Large intestine (tissue), 3 donors: ENCODE data around the gene HLA-DQA1. TPM values are rescaled to one million over a fixed set of nuclear protein-coding genes. Genes with fewer than 3 reads are reported as not detected.
A peak's percentile ranks its signal among the peaks of the same experiment; 100 is the strongest.
"Not testable (repeated sequence)": the region's sequence is repeated elsewhere in the genome, so short reads cannot be mapped to it uniquely, and the experiment has no call there.

ENCODE experiments used
- DNase-seq, 2 donors: peaks; one replicate each; pipeline versions ENCODE4 v3.0.0 to v3.0.0-alpha.2; 2013
- H3K27ac ChIP-seq: one replicate; pipeline ENCODE4 v1.5.1; 2013; ENCODE audit warnings: low read length
- H3K27me3 ChIP-seq: 2 replicates; pipeline ENCODE4 v1.6.1; 2013; ENCODE audit warnings: low read length; ENCODE audit not compliant: control insufficient read depth, insufficient read depth
- H3K36me3 ChIP-seq: 2 replicates; pipeline ENCODE4 v1.6.1; 2013; ENCODE audit warnings: low read length; ENCODE audit not compliant: control insufficient read depth, insufficient read depth
- H3K4me1 ChIP-seq: one replicate; pipeline ENCODE4 v1.6.1; 2013; ENCODE audit warnings: low read length; ENCODE audit not compliant: control insufficient read depth, insufficient read depth
- H3K4me3 ChIP-seq: one replicate; pipeline ENCODE4 v1.5.1; 2013; ENCODE audit warnings: low read length
- H3K9me3 ChIP-seq: one replicate; pipeline ENCODE4 v1.6.1; 2013; ENCODE audit warnings: mild to moderate bottlenecking, low read depth, low read length, moderate library complexity; ENCODE audit not compliant: control insufficient read depth
- WGBS: methylation state at CpG from one replicate; pipeline ENCODE4 v1.1.5; 2013; ENCODE audit warnings: low lambda C conversion rate; ENCODE audit not compliant: insufficient coverage; 5-methylcytosine and 5-hydroxymethylcytosine counted together
- polyA plus RNA-seq: library from polyadenylated mRNA; unstranded; fragments of 120-200 nt; gene quantifications from one replicate; pipeline ENCODE4 v1.2.1, GENCODE V29; 2013

Gene HLA-DQA1
- polyA plus RNA-seq, 1 donor, result 53.4 TPM

DNA sequence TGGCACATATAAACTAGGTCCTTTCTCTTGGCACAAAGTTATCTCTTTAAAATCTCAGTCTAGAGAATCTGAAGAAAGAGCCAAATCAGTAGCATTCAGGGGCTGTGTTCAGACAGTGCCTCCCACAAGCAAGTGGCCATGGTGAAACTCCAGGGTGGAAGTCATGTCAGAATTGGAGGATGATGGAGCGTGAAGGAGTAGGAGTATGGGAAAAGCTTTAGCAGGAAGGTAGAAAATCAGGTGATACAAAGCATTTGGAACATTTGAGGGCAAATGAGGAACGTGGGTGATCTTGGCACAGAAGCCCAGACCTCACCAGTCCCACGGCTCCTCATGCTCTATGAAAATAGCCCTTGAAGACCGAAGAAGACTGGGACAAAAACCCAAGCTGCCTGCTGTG, 32.0 kb downstream of the HLA-DQA1 start:
- DNase-seq, result no peak
- H3K4me1 ChIP-seq, result no peaks in the 10 kb centered on the region
- no peaks in the 10 kb centered on the region for H3K9me3 ChIP-seq
- H3K36me3 ChIP-seq, result no peaks in the 10 kb centered on the region
- peaks cover 4% of the 10 kb centered on the region for H3K27me3 ChIP-seq
- 83% methylated on average over 1 of the region's 4 CpGs for WGBS
- no peak overlapping the region for H3K27ac ChIP-seq
- H3K4me3 ChIP-seq, result no peak overlapping the region

- no peaks in the 10 kb centered on the region for H3K9me3 ChIP-seq
- no peaks in the 10 kb centered on the region for H3K4me1 ChIP-seq
- peaks cover 4% of the 10 kb centered on the region for H3K27me3 ChIP-seq
- H3K27ac ChIP-seq, result no peak overlapping the region
- DNase-seq, result no peak
- H3K4me3 ChIP-seq, result no peak overlapping the region
- H3K36me3 ChIP-seq, result no peaks in the 10 kb centered on the region
Measured at GRCh38 chr6:32669893-32670292, 32.7 kb downstream of the HLA-DQA1 start.

- H3K27me3 ChIP-seq, H3K9me3 ChIP-seq: not testable (repeated sequence)
Measured at GRCh38 chr6:32671908-32672307, 34.7 kb downstream of the HLA-DQA1 start.

GRCh38 chr6:32674123-32674522, 36.9 kb downstream of the HLA-DQA1 start:
- H3K27me3 ChIP-seq, H3K27ac ChIP-seq, H3K36me3 ChIP-seq, H3K9me3 ChIP-seq, DNase-seq, H3K4me3 ChIP-seq, H3K4me1 ChIP-seq: not testable (repeated sequence)
- WGBS, result no CpG with 5 or more reads among the region's 7 CpGs

More at GRCh38 chr6:32671908-32672307, 34.7 kb downstream of the HLA-DQA1 start:
- H3K27ac ChIP-seq, DNase-seq, H3K36me3 ChIP-seq, H3K4me3 ChIP-seq, H3K4me1 ChIP-seq: not testable (repeated sequence)
- no CpG with 5 or more reads among the region's 2 CpGs for WGBS

DNA sequence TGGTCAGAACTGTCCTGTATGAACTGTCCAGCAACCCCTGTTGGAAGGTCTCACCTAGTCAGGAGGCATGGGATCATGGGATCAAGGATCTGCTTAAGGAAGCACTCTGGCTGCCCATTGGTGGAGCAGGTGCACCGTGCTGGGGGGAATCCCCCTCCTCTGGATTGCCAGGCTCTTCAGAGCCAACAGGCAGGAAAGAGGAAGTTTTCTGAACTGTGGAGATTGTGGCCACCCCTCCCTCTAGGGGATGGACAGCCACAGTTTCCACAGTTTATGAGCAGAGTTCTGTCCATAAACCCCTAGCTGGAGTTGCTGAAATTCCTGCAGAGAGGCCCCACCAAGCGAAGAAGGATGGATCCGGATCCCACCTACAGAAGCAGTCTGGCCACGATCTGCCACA, 42.3 kb downstream of the HLA-DQA1 start:
- Histone ChIP-seq H3K36me3 (no peaks in the 10 kb centered on the region), H3K4me1 (no peaks in the 10 kb centered on the region), H3K9me3 (no peaks in the 10 kb centered on the region), H3K4me3 (no peak overlapping the region), H3K27ac (no peak overlapping the region), H3K27me3 (no peaks in the 10 kb centered on the region)
- WGBS, result no CpG with 5 or more reads among the region's 4 CpGs
- no peak for DNase-seq

- Histone ChIP-seq H3K4me1 (no peaks in the 10 kb centered on the region), H3K9me3 (no peaks in the 10 kb centered on the region), H3K27me3 (no peaks in the 10 kb centered on the region), H3K36me3 (no peaks in the 10 kb centered on the region), H3K27ac (no peak overlapping the region), H3K4me3 (no peak overlapping the region)
- DNase-seq, result no peak
- no CpG with 5 or more reads among the region's 1 CpG for WGBS
Measured at GRCh38 chr6:32680055-32680454, 42.8 kb downstream of the HLA-DQA1 start.

DNA sequence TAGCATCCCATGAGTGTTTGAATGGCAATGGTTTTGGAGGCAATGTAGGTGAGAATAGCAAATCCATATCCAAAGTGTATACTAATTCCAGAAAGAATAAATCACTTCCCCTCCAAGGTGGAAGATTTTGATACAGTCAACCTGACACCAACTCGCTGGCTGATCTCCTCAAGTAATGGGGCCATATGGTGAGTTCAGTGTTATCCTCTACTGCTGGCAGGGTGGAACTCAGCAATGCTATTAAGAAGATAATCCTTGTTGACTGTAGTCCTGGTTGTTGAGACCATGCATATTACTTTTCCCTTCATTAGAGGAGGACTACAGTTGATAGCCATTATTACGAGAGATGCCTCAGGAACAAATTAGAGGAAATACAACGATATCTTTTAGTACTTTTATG, 47.0 kb downstream of the HLA-DQA1 start:
- H3K4me3 ChIP-seq, result no peak overlapping the region
- no peaks in the 10 kb centered on the region for H3K4me1 ChIP-seq
- WGBS, result no CpG with 5 or more reads among the region's 3 CpGs
- no peak overlapping the region for H3K27ac ChIP-seq
- no peaks in the 10 kb centered on the region for H3K36me3 ChIP-seq
- no peaks in the 10 kb centered on the region for H3K27me3 ChIP-seq
- DNase-seq, result no peak
- H3K9me3 ChIP-seq, result no peaks in the 10 kb centered on the region

GRCh38 chr6:32685603-32686002, 48.4 kb downstream of the HLA-DQA1 start:
- Histone ChIP-seq H3K9me3 (no peaks in the 10 kb centered on the region), H3K27ac (no peak overlapping the region), H3K27me3 (no peaks in the 10 kb centered on the region), H3K4me3 (no peak overlapping the region), H3K36me3 (no peaks in the 10 kb centered on the region), H3K4me1 (no peaks in the 10 kb centered on the region)
- peak; percentile 8 to 11 for DNase-seq
- no CpG with 5 or more reads among the region's 1 CpG for WGBS

GRCh38 chr6:32689531-32690501, 52.6 kb downstream of the HLA-DQA1 start:
- H3K9me3 ChIP-seq, result no peaks in the 10 kb centered on the region
- H3K36me3 ChIP-seq, result no peaks in the 10 kb centered on the region
- H3K27ac ChIP-seq, result no peak overlapping the region
- no peak overlapping the region for H3K4me3 ChIP-seq
- H3K27me3 ChIP-seq, result no peaks in the 10 kb centered on the region
- WGBS, result 100% methylated on average over 1 of the region's 5 CpGs
- no peak for DNase-seq
- no peaks in the 10 kb centered on the region for H3K4me1 ChIP-seq

DNA sequence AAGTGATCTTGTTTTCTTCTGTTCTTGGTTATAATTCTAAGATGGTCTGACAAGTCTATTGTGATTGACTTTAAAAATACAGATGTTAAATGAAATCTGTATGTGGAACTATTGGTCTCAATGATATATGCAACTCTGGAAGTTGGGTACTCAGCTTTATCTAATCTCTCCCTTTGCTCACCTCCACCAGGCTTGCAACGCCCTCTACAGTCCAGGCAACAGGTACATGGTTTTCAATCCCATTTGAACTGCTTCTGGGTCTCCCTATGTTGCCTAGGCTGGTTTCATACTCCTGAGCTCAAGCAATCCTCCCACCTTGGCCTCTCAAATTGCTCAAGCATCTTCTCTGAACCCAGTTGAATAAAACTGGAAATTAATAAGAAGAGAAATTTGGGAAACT, 54.8 kb downstream of the HLA-DQA1 start:
- Histone ChIP-seq H3K36me3 (no peaks in the 10 kb centered on the region), H3K27ac (no peak overlapping the region), H3K9me3 (no peaks in the 10 kb centered on the region), H3K4me3 (no peak overlapping the region), H3K27me3 (peaks cover 2% of the 10 kb centered on the region), H3K4me1 (no peaks in the 10 kb centered on the region)
- WGBS, result 0% methylated on average over 1 of the region's 1 CpG
- peak in 1 of 2 donors; percentile 12 for DNase-seq
